Hematopoietic multipotent progenitor cell treated with erythropoietin and hydrocortisone succinate and interleukin-3 and kit ligand, for 15 days (in vitro differentiated cells): ENCODE data around the gene TRIM2.
"Not testable (repeated sequence)": the region's sequence is repeated elsewhere in the genome, so short reads cannot be mapped to it uniquely, and the experiment has no call there.

Experiments
- DNase-seq: peaks from one replicate; pipeline ENCODE4 v3.0.0-alpha.2; 2015; ENCODE audit warnings: low spot score

Gene TRIM2

DNA sequence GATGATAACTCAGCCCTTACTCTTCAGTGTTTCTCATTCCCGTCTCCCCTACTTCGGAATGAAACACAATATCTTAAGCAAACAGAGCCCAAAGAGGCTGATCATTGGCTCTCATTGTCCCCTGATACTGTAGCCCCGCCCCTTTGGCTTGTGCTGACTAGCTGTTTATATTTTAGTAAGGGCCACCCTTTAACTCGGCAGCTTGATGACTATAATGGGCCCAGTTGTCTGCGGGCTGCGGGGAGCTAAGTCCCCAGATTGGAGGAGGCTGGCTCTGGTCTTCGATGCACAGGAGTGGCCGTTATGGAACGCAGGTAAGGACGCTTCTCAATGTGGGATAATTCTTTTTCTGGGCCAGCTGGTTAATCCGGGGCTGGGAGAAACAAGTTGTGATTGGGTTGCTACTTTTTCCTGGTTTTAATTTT lies at the start of gene TRIM2:
Gene TRIM2 (plus strand): TSS at position 197 of the 425 bp plus-strand sequence. CDS start 88 bp downstream, at position 285.
- DNase-seq: peak; percentile 7

DNA sequence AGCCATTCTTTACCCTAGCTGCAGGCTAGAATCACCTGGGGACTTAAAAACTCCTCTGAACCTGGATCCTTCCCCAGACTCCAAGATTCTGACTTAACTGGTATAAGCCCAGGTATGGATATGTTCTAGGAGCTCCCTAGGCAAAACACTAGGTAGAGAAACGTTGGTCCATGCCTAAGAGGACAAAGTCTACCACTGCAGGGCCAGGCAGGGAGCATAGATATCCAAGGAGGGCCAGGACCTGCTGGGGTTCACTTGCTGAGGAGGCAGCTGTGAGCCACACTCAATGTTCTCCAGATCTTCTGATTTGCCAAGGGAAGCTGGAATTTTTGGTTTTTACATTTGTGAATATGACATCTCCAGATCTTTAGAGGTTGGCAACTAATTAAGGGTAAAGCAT lies 48.6 kb upstream of the TRIM2 start:
- no peak for DNase-seq

DNA sequence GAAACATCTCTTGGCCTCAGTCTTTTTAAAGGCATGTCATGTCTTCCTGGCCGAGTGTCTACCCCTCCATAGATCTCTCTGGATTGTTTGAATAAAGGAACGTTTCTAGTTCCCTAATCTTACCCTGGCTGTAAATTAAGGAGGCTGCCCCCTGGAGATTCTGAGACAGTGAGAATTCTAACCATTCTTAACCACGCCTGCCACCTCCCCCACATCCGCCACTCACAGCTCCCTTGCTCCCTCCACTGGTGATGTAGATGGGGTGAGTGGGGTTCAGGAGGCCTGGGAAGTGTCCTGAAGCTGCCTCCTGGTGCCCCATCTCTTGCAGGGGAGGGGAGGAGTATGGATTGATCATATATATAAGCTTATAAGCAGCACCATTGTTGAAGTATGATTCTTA lies 48.0 kb upstream of the TRIM2 start:
- peak; percentile 29 for DNase-seq

DNA sequence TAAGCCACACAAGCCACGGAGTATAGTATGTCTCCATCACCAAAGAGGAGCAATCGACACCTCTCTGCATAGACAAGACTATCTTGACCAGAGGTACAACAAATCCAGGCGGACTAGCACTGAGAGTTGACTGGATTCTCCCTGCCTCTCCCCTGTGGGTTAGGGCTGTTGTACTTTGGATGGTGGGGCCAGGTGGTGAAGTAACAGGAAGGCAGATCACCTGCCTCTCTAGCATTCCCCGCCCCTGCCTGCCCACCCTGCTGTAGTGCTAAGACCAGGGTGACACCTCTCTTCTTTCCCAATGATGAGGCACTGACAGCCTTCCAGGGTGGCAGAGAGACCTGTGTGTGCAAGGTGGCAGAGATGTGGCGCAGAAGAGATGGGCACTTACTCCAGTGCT lies 47.5 kb upstream of the TRIM2 start:
- no peak for DNase-seq

DNA sequence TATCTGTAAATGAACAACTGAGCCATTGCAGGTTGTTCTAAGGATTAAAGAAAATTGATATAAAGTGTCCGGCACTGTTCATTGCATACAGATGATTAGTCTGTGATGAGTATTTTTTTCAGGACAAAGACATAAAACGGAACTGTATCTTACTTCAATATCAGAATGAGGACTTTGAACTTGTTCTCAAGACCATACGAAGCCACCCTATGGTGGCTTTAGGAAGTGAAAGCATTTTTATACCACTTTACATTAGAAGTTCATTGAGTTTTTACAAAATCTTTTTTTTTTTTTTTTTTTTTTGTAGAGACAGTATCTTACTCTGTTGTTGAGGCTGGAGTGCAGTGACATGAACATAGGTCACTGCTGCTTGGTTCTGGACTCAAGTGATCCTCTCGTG lies 45.2 kb upstream of the TRIM2 start:
- no peak for DNase-seq

DNA sequence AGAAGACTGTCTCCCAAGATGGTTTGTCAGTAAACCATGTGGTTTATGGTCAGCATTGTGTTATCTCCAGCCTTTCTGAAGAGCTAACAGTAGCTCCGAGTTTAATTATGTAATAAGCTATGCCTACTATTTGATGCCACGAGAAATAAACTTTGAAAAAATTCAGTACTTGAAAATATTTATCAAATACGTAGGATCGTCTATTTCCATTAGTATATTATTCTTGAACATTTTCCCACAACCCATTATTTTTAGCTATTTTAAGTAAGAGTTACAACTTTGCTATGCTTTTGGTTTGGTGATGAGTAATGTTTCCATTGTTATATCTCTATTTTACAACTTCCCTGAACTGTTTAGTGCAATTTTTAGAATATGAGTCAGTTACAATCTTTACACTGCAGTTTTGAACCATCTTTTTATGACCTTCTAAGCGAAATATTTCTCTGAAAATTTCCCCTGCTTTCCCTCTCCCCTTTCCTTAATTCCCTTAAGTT lies 44.5 kb upstream of the TRIM2 start:
- DNase-seq: no peak

DNA sequence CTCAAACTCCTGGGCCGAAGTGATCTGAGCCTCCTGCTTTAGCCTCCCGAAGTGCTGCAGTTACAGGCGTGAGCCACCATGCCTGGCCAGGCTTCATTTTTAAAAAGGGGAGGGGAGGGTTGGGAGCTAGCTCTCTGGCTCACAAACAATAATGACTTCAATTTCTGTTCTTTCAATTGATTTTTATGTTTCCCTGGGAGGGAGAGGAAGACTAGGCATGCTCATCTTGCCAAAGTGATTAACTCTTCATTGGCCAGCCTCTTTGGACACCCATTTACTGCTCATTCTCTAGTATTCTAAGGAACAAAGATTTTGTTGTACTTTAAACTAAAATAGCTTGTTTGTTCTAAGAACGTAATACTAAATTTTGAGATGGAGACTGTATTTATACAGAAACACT lies 43.4 kb upstream of the TRIM2 start:
- no peak for DNase-seq

DNA sequence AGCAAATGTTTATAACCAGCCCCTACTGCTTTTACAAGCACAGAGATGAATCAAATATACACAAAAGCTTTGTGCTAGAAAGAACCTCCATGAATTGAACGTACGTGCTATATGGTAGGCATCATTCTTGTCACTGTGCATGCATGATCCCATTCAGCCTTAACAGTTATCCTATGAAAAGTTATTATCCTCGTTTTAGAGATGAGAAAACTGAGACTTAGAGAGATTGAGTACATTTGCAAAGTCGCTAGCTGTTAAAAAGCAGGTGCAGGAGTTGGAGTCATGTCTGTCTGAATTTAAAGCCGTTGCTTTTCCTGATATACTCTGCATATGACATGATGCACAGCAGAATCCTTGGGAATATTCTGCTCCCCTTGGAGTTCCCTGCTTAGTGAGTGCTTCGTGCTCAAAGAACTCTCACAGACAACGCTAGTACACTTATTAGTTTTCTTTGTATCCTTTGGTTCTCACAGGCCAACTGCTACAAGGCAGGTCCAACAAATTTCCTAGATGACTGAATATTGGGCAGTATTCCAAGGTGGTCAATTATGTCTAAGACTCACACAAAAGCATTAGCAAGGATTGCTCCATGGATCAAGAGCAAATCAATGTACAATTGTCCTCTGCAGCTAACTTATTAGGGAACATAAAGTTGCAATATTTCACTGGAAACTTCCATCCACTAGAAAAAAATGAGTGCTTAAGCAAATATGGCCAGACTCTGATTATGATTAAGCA lies 42.8 kb upstream of the TRIM2 start:
- DNase-seq: no peak

DNA sequence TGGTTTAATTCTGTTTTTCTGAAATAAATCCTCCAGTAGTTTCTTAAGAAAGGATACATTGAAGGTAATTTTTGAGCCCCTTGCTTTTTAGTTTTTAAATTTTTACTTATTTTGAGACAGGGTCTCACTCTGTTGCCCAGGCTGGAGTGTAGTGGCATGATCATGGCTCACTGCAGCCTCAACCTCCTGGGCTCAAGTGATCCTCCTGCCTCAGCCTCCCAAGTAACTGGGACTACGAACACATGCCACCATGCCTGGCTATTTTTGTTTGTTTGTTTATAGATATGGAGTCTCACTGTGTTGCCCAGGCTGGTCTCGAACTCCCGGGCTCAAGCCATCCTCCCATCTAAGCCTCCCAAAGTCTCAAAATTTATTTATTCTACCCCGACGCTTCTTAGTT lies 39.0 kb upstream of the TRIM2 start:
- DNase-seq: not testable (repeated sequence)

DNA sequence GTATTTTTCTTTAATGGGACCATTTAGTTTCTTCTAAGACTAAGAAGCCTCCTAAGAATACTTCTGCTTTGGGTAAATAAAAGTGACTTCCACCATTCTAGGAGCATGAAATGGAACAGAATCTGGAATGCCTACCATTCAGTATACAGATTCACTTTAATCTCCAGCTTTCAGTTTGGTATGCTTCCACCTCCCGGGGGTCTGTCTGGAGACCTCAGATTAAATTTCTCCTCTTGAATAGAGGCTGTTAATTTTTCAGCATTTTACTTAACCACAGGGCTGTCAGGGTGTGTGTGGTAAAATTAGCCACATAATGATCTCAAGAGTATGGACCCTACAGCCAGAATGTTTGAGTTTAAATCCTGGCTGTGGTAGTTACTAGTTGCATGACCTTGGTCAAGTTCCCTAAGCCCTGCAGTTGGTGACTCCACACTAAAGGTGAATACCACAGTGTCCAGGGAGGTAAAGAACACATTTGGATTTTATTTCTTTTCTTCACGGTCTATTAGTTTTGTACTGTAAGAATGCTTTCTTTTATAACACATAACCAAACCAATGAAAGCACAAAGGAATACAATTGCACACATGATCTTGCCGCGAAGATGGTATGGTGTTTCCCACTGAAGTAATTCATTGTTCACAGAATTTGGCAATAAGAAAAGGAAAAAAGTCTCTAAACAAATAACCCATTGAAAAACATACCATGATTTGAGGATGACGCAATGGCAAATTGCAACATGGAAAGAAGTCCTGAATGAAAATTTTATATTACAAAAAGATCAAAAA lies 37.3 kb upstream of the TRIM2 start:
- no peak for DNase-seq

DNA sequence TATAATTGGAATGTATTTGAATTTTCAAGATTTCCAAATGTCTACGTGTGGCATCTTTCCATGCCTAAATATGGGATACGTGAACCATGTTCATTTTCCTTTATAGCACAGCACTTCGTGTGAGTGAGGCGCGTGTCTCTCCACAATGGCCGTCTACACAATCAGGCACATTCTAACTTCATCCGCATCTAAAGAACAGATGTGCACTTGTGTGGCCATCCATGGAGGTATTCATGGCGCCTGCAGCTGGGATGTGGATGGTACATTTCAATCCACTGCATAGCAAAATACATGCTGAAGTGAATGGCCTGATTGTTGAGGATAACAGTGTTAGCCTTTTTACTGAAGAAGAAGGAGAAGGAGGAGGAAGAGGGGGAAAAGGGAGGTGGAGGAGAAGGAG lies 34.5 kb upstream of the TRIM2 start:
- no peak for DNase-seq

DNA sequence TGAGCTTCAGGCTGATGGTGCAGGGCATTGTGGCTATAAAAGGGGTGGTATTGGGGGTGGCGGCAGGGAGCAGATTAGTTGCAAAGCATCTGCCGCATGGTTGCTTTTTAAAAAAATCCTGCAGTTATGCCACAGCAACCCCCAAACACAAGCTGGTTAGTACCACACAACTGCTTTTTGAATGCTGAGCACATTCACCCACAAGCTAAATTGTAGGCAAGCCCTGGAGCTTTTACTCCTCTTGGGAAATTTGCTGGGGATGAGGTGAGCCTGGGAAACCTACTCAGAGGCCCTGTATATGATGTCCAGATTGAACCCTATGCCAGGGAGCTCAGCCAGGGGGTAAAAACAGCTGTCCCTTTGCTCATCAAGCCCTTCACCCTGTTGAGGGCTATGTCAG lies 33.8 kb upstream of the TRIM2 start:
- DNase-seq: no peak

DNA sequence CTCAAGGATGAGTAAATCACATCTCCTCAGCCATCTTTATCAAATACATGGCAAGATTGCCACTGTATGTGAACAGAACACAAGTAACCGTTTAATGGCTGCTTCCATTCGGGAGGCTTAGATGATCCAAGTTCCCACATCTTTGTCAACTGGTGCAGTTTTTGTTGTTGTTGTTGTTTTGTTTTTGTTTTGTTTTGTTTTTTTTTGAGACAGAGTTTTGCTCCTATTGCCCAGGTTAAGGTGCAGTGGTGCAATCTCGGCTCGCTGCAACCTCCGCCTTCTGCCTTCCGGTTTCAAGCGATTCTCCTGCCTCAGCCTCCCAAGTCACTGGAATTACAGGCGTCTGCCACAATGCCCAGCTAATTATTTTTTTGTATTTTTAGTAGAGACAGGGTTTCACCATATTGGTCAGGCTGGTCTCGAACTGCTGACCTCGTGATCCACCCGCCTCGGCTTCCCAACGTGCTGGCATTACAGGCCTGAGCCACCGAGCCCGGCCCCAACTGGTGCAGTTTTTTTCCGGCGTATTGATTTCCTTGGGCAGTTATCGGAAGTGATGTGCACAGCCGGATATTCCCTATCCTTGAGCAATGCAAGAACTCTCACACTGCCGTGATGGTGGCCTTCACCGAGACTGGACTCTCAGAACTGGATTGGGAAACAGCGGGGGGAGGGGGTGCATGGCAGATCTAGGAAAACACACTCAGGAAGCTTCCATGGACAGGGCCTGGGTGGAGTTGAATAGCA lies 29.2 kb upstream of the TRIM2 start:
- no peak for DNase-seq

DNA sequence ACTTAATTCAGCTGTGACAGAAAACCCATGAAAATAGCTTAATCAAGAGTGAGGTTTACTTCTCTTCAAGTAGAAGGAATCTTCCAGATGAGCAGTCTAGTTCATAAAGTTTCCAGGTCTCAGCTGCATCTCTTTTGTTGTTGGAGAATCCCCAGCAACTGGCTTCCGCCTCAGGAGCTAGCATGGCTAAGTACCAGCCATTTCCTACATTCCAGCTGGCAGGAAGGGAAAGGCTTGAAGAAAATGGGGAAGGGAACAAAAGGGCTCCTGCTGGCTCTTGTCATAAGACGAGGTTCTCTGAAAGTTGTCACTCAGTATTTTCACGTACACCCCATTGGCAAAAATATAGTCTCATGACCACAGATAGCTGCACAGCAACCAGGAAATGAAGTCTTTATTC lies 27.3 kb upstream of the TRIM2 start:
- no peak for DNase-seq

DNA sequence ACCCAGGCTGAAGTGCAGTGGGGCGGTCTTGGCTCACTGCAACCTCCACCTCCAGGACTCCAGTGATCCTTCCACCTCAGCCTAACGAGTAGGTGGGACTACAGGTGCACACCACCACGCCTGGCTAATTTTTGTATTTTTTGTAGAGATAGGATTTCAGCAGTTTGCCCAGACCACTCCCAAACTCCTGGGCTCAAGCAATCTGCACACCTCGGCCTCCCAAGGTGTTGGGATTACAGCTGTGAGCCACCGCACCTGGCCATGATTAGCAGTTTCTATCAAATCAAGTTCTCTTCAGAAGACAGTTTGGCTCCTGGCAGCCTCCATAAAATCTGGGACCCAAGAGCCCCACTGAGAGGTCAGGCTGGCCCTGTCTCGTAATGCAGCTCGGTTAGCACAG lies 26.4 kb upstream of the TRIM2 start:
- no peak for DNase-seq

DNA sequence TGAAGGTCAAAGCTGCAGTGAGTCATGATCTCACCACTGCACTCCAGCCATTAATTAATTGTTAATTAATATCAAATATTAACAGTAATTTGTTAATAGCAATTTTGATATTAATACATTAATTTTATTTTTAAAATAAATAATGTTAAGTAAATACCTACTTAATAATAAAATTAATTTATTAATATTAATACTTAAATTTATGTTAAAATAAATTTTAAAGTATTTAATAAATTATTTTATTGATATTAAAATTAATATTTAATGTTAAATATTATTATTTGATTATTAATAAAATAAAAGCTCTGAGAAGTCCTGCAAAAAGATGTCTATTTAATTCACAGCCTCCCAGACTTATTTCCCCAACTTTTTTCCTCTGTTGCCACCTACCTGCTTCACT lies 25.1 kb upstream of the TRIM2 start:
- DNase-seq: no peak

DNA sequence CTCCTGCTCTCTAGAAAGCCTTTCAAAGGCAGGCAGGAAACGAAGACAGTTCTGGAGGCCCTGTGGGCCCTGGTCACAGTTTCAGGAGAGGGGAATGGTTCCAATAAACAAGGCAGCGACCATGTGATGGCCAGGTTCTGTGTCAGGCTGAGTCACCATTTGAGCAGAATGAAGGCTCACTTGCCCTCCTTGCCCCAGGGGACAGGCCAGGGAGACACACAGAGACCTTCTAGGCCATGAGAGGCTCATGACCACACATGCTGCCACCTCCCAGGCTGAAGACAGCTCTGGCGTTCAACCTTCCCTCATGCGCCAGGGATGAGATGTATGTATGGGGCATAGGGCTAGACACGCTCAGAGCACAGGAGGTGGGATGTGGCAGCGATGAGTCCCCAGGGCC lies 22.9 kb upstream of the TRIM2 start:
- no peak for DNase-seq

DNA sequence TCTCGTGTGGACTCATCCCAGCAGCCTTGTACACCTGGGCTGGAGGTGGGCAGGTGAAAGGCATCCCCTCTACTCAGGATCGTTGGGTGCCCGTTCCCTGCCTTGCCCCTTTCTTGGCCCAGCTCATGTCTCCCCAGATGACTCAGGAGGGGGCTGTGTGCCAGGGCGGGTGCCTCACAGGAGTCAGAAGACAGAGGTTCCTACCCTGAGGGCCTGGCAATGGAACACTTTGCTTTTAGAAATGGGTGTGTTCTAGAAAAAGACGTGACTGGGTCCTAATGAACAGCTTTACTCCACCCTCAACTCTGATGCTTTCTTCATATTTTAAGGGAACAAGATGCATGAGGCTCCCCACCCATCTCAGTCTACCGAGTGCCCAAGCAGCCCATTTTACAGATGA lies 22.5 kb upstream of the TRIM2 start:
- DNase-seq: no peak

DNA sequence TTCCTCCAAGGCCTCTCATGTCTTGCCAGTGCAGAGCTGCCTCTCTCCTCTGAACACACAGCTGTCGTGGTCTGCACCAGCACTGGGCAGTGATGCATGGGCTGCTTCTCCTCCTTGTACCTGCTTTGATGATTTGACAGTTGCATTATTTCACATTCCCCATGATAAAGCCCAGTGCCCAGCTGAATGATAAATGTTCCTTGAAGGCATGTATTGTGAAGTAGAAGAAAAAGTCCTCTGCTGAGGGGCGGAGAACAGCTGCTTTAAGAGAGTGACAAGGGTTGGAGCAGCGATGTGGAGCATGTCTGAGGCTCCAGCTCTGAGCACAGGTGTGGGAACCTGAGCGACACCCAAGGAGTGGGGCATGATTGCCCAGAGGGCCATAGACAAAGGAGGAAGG lies 21.1 kb upstream of the TRIM2 start:
- no peak for DNase-seq

DNA sequence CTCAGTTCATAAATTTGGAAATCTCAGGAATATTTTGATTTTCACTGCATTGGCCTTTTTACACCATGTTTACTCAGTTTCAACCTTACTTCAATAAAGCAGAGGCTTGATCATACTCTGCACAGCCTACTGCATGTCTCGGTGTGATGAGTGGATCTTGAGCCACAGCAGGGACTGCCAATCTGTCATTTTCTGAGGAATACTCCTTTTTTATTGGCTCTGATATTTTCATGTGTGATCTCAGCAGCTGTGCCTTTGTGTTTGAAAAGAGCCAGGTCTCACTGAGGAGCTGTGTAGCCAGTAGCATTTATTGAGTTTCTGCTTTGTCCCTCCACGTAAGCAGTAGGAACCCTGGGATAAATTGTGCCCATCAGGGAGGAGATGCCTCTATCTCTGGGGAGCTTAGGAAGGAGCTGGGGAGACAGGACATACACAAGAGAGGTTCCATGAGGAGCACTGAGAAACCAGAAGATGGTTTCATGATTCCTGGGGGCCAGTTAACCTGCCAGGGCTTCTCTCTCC lies 18.9 kb upstream of the TRIM2 start:
- DNase-seq: no peak

DNA sequence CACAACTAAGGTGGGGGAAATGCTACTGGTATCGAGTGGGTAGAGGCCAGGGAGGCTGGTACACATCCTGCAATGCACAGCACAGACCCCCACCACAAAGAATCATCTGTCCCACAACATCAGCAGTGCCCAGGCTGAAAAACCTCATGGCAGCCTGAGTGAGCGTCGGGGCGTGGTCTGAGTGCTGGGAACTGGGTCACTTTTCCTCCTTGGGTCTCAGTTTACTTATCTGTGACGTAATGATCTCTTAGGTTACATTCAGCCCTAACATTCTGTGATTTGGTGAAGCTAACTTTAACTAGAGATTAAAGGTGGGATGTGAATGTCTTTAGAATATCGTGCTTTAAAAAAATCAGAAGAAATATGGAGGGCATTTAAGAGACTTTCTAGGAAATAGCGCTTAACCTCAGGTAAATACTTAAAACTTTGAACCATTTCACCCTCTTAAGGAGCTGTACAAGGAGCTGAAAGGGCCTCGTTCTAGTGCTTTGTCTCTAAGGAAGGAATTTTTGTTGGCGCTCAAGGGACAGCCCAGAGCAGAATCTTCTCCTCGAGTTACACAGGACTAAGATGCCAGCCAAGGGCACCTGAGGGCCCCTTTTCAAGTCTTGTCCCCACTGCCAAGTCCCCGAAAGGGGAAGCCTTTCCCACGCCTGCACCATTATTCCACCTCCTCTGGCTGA lies 18.1 kb upstream of the TRIM2 start:
- no peak for DNase-seq
